ENCODE results near the gene C10orf90.

Gene C10orf90

GRCh38 chr10:126673565-126673964 lies 3.1 kb upstream of the C10orf90 start:
- no peak for DNase-seq (ENCODE audit: low spot score)

GRCh38 chr10:126671402-126671975 lies 996 bp upstream of the C10orf90 start:
- DNase-seq (ENCODE audit: low spot score) = peak; percentile 25

GRCh38 chr10:126670895-126671261 lies 385 bp upstream of the C10orf90 start:
- peak; percentile 8 for DNase-seq (ENCODE audit: low spot score)

- DNase-seq (ENCODE audit: low spot score) = no peak
Observed at GRCh38 chr10:126669168-126669567, 1.3 kb downstream of the C10orf90 start.

GRCh38 chr10:126668505-126668904 lies 2.0 kb downstream of the C10orf90 start:
- DNase-seq (ENCODE audit: low spot score) = no peak

- DNase-seq (ENCODE audit: low spot score) = no peak
Observed at GRCh38 chr10:126667568-126667967, 2.9 kb downstream of the C10orf90 start.

GRCh38 chr10:126665207-126665606 lies 5.3 kb downstream of the C10orf90 start:
- no peak for DNase-seq (ENCODE audit: low spot score)

GRCh38 chr10:126663880-126664279 lies 6.6 kb downstream of the C10orf90 start:
- no peak for DNase-seq (ENCODE audit: low spot score)

- DNase-seq (ENCODE audit: low spot score) = no peak
Observed at GRCh38 chr10:126663328-126663727, 7.2 kb downstream of the C10orf90 start.

- DNase-seq (ENCODE audit: low spot score) = no peak
Observed at GRCh38 chr10:126661841-126662515, 8.5 kb downstream of the C10orf90 start.

- no peak for DNase-seq (ENCODE audit: low spot score)
Observed at GRCh38 chr10:126661356-126661755, 9.1 kb downstream of the C10orf90 start.

- no peak for DNase-seq (ENCODE audit: low spot score)
Observed at GRCh38 chr10:126659750-126660149, 10.7 kb downstream of the C10orf90 start.

GRCh38 chr10:126658928-126659327 lies 11.6 kb downstream of the C10orf90 start:
- DNase-seq (ENCODE audit: low spot score) = no peak

GRCh38 chr10:126654579-126654978 lies 15.9 kb downstream of the C10orf90 start:
- DNase-seq (ENCODE audit: low spot score) = no peak

GRCh38 chr10:126651467-126651866 lies 19.0 kb downstream of the C10orf90 start:
- no peak for DNase-seq (ENCODE audit: low spot score)

GRCh38 chr10:126650161-126650560 lies 20.3 kb downstream of the C10orf90 start:
- no peak for DNase-seq (ENCODE audit: low spot score)

- no peak for DNase-seq (ENCODE audit: low spot score)
Observed at GRCh38 chr10:126647116-126647515, 23.4 kb downstream of the C10orf90 start.

GRCh38 chr10:126646110-126646509 lies 24.4 kb downstream of the C10orf90 start:
- DNase-seq (ENCODE audit: low spot score) = no peak

- no peak for DNase-seq (ENCODE audit: low spot score)
Observed at GRCh38 chr10:126640401-126640800, 30.1 kb downstream of the C10orf90 start.

- DNase-seq (ENCODE audit: low spot score) = no peak
Observed at GRCh38 chr10:126639084-126639483, 31.4 kb downstream of the C10orf90 start.

GRCh38 chr10:126638542-126638941 lies 32.0 kb downstream of the C10orf90 start:
- no peak for DNase-seq (ENCODE audit: low spot score)

GRCh38 chr10:126637501-126637900 lies 33.0 kb downstream of the C10orf90 start:
- no peak for DNase-seq (ENCODE audit: low spot score)

GRCh38 chr10:126634911-126635310 lies 35.6 kb downstream of the C10orf90 start:
- no peak for DNase-seq (ENCODE audit: low spot score)

GRCh38 chr10:126634347-126634746 lies 36.1 kb downstream of the C10orf90 start:
- no peak for DNase-seq (ENCODE audit: low spot score)
